Stromal cell of bone marrow (primary cell): ENCODE measurements around the gene RANBP17.
"Not testable (repeated sequence)": the region's sequence is repeated elsewhere in the genome, so short reads cannot be mapped to it uniquely, and the experiment has no call there.

Experiments
- DNase-seq: peaks from one replicate; pipeline ENCODE4 v3.0.0-alpha.2; 2012; ENCODE audit warnings: low read depth

Gene RANBP17

GRCh38 chr5:171157276-171157675 lies 295.5 kb downstream of the RANBP17 start:
- DNase-seq, result no peak

- DNase-seq, result no peak
Observed at GRCh38 chr5:171157775-171158174, 296.0 kb downstream of the RANBP17 start.

DNA sequence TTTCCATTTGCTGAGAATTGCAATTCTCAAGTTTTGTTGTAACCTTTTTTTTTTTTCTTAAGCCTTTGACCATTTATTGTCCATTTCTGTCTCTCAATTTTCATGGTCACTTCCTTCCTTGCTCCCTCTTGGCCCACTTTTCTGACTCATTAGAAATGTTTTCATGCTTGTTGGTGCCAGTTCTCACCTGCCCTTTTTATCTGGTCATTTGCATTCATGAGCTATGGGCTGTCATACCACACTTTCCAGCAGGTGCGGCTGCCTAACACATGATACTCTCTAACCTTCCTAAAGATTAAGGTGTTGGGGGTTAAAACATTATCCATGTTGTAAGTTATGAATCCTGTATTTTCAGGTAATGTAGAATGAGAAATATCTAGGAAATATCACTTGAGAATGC lies 296.8 kb downstream of the RANBP17 start:
- DNase-seq, result no peak

DNA sequence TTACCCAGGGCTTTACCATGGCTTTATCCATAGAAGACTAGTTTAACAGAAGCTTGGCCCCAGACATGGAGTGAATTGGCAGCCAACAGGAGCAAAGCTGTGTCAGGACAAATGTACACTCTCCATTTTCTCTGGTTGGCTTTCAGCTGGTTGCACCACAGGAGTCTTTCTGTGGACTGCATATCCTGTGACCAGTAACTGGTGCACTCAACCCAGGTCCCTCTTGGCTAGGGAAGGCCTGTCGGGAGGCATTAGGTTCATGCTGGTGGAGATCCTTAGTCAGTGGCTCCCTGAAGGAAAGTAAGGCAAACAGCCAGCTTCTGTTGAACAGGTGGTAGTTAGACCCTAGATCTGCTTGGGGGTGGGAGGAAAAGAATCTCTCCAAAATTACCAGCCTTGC lies 300.3 kb downstream of the RANBP17 start:
- DNase-seq, result no peak

DNA sequence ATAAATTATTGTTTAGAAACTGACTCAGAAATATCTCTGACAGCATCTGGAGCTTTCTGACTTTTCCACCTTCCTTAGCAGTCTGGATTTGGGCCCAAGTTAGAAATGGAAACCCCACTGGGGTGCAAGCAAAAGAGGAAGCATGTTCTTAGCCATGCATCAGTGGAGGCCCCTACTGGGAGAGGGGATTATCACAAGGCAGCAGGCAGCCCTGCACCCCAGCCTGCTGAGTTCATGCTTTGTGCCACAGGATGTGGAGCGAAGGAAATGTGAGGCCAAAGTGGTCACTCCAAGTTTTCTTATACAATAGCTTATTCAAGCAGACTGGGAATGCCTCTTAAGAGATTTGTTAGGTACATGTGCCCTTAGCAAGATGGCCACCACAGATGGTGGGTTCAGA lies 300.8 kb downstream of the RANBP17 start:
- no peak for DNase-seq

- no peak for DNase-seq
Observed at GRCh38 chr5:171166766-171167165, 304.9 kb downstream of the RANBP17 start.

GRCh38 chr5:171168171-171168570 lies 306.4 kb downstream of the RANBP17 start:
- no peak for DNase-seq

GRCh38 chr5:171174960-171175359 lies 313.1 kb downstream of the RANBP17 start:
- DNase-seq, result not testable (repeated sequence)

DNA sequence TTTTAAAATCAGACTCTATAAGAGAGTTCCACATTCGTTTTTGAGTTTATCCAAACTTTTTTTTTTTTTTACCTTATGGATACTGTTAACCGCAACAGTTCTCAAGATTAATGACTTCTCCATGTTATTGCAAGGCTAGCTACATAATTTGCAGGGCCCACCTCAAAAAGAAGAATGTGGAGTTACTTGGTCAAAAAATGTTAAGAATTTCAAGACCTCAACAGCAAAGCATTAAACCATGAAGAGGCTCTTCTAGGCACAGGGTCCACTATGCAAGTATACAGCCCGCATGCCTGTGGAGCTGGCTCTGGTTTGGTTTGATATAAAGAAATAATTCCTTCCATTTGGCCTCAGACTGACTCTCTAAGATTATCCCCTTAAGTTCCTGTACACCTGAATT lies 313.9 kb downstream of the RANBP17 start:
- DNase-seq, result no peak

DNA sequence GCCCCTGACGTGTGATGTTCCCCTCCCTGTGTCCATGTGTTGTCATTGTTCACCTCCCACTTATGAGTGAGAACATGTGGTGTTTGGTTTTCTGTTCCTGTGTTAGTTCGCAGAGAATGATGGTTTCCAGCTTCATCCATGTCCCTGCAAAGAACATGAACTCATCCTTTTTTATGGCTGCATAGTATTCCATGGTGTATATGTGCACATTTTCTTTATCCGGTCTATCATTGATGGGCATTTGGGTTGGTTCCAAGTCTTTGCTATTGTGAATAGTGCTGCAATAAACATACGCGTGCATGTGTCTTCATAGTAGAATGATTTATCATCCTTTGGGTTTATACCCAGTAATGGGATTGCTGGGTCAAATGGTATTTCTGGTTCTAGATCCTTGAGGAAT lies 316.4 kb downstream of the RANBP17 start:
- DNase-seq, result not testable (repeated sequence)

DNA sequence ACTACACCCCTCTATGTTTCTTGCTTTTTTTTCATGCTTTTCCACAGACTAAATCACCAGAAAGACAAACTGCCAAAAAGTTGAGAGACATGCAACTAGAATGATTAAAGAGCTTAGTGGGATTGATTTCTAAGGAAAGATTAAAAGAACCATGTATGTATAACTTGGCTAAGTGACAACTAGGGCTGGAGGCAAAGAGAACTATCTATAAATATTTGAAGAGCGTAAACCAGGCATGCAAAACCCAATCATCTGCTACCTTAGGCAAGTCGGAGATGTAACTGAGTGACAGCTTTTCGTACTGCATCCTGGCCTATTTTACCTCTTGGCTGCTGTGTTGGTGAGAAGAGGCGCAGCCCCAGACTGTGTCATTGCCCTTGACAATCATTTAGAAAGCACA lies 326.2 kb downstream of the RANBP17 start:
- no peak for DNase-seq

- DNase-seq, result no peak
Observed at GRCh38 chr5:171189442-171189841, 327.6 kb downstream of the RANBP17 start.

- DNase-seq, result no peak
Observed at GRCh38 chr5:171192111-171192510, 330.3 kb downstream of the RANBP17 start.

DNA sequence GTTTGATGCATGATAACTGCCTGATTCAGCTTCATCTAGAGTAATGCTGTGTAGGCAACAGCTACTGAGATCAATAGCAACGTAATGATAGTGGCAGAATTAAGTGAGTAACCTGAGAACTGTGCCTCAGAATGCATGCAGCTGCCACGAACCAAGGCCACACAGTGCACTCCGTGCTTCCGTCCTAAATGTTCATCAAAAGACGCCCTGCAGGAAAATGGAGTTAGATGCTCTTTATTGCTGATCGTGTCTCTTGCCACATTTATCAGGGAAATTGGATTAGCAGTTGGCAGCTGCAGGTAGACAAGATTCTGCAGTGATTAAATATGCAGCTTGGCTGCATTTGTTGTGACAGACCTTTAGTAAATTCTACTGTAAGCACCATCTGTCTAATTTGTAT lies 339.5 kb downstream of the RANBP17 start:
- no peak for DNase-seq

DNA sequence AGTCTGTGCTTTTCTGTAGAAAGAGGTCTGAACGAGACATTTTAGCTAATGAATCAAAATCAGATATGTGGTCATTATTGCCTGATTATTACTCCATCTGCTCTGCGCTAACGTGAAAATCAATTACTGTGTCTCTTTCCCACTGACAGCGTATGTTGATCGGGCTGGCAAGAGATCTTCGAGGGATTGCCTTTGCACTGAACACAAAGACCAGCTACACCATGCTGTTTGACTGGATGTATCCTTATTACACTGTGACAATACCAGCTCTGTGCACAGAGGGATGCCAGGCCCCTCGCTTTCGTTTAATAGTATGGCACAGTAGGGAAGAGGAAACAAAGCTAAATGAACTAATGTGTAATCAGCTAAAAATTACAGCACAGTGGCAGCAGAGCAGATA lies 343.6 kb downstream of the RANBP17 start:
- no peak for DNase-seq

GRCh38 chr5:171207256-171207847 lies 345.5 kb downstream of the RANBP17 start:
- DNase-seq, result peak; percentile 33

GRCh38 chr5:171221916-171222315 lies 360.1 kb downstream of the RANBP17 start:
- no peak for DNase-seq

DNA sequence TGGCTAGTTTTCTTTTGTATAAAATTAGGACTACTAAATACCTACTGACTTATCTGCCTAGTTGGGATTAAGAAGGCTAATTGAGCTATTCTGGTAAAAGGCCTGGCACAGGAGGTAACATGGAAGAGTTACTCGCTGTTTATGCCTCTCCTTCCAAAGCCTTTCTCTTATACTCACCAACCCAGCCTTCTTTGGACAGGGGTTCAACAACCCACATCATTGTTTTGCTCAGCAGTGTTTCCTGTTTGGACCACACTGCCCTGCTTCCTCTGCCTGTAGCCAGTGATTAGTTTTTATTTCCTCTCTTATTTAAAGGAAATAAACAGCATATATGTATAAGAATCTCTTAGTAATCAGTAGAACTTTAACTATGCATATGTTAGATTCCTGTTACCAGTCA lies 362.1 kb downstream of the RANBP17 start:
- no peak for DNase-seq

GRCh38 chr5:171226096-171226754 lies 364.4 kb downstream of the RANBP17 start:
- no peak for DNase-seq

DNA sequence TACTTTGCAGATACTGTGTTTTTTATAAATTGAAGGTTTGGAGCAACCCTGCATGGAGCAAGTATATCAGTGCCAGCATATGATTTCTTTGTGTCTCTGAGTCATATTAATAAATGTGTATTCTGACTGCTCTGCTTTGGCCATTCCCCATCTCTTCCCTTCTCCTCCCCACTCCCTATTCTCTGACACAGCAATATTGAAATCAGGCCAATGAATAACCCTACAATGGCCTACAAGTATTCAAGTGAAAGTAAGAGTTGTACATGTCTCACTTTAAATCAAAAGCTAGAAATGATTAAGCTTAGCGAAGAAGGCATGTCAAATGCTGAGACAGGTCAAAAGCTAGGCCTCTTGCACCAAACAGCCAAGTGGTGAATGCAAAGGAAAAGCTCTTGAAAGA lies 365.0 kb downstream of the RANBP17 start:
- DNase-seq, result peak; percentile 14

GRCh38 chr5:171236651-171237050 lies 374.8 kb downstream of the RANBP17 start:
- DNase-seq, result no peak

- DNase-seq, result no peak
Observed at GRCh38 chr5:171242521-171242920, 380.7 kb downstream of the RANBP17 start.

DNA sequence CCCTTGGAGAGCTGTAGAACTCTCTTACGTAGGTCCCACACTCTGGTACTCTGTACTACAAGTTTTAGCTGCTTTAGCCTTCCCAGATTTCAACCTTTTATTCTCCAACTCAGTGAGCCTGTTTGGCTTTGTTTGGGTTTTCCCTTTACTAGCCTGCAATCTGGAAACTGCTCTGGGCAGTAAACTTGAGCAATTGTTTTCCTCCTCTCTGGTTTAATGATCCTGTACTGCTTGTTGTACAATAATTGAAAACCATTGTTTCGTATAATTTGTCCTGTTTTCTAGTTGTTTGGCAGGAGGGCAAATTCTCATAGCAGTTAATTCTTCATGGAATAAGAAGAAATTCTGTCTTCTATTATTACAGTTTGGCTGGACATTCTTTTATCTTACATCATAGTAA lies 384.4 kb downstream of the RANBP17 start:
- DNase-seq, result no peak

DNA sequence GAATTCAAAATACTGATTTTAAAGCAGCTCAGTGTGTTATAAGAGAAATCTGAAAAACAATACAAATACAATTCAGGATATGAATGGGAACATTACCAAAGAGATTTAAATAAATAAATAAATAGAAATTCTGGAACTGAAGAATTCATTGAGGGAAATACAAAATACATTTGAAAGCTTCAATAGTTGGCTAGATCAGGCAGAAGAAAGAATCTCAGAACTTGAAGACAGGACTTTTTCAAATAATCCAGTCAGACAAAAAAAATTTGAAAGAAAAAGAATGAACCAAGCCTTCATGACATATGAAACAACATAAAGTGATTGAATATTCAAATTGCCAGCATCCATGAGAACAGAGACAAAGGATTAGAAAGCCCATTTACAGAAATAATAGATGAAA lies 387.6 kb downstream of the RANBP17 start:
- DNase-seq, result no peak
